A549 (cell line): ENCODE data around the gene SRSF11.

Experiments
- JUN ChIP-seq, 2 experiments: fragments of >200 bp; sonication (Bioruptor Twin); formaldehyde crosslinking; IDR thresholded peaks; 2 replicates in 1 of 2; 3 replicates in 1 of 2; pipeline ENCODE4 v1.6.1; 2016 to 2017
- RNF2 ChIP-seq: fragments of 200-600 bp; sonication (generic); IDR thresholded peaks from 2 replicates; pipeline ENCODE4 v1.6.1; 2016; ENCODE audit warnings: low read depth, mild to moderate bottlenecking, antibody characterized with exemption, moderate library complexity, borderline replicate concordance
- TF ChIP-seq, protein P1 (sequence below): fragments of >200 bp; sonication (Bioruptor Twin); formaldehyde crosslinking; IDR thresholded peaks from 3 replicates; pipeline ENCODE4 v1.5.1; 2016
- TF ChIP-seq, protein P2 (sequence below): fragments of 450-650 bp; IDR thresholded peaks from 2 replicates; pipeline ENCODE4 v1.6.1; 2014; ENCODE audit warnings: antibody characterized with exemption

DNA sequence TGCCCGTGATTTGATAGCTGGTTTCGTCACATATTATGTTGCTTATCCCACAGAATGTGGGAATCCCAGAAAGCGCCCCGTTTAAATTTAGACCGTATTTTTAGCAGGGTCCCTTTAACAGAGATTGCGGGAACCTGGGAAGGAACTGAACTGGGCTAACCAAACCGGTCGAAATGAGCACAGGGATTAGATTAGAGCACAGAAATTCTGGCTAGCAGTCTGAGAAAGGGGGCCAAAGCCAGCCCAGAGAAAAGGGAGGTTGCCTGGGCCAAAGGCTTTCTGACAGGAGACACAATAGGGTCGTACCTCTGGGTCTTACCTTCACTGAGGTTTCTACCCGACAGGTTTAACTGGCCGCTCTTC lies 16.1 kb upstream of the SRSF11 start:
- TF ChIP-seq, protein P1, sequence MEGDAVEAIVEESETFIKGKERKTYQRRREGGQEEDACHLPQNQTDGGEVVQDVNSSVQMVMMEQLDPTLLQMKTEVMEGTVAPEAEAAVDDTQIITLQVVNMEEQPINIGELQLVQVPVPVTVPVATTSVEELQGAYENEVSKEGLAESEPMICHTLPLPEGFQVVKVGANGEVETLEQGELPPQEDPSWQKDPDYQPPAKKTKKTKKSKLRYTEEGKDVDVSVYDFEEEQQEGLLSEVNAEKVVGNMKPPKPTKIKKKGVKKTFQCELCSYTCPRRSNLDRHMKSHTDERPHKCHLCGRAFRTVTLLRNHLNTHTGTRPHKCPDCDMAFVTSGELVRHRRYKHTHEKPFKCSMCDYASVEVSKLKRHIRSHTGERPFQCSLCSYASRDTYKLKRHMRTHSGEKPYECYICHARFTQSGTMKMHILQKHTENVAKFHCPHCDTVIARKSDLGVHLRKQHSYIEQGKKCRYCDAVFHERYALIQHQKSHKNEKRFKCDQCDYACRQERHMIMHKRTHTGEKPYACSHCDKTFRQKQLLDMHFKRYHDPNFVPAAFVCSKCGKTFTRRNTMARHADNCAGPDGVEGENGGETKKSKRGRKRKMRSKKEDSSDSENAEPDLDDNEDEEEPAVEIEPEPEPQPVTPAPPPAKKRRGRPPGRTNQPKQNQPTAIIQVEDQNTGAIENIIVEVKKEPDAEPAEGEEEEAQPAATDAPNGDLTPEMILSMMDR = no peak
- TF ChIP-seq RNF2 (no peak), JUN (IDR thresholded peaks at IDR 0.05) (no peak)
- TF ChIP-seq, protein P2, sequence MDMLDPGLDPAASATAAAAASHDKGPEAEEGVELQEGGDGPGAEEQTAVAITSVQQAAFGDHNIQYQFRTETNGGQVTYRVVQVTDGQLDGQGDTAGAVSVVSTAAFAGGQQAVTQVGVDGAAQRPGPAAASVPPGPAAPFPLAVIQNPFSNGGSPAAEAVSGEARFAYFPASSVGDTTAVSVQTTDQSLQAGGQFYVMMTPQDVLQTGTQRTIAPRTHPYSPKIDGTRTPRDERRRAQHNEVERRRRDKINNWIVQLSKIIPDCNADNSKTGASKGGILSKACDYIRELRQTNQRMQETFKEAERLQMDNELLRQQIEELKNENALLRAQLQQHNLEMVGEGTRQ = no peak
